Fibroblast of the aortic adventitia (primary cell): Measurements from ENCODE around the gene RBM10. TPM values are rescaled to one million over a fixed set of nuclear protein-coding genes. Genes with fewer than 3 reads are reported as not detected.
"Not testable (repeated sequence)": the region's sequence is repeated elsewhere in the genome, so short reads cannot be mapped to it uniquely, and the experiment has no call there.

Experiments used
- DNase-seq: peaks from one replicate; pipeline ENCODE4 v3.0.0-alpha.2; 2010; ENCODE audit warnings: low read depth
- H3K4me3 ChIP-seq: 2 replicates; pipeline ENCODE4 v1.5.1; 2011; ENCODE audit warnings: low read depth, mild to moderate bottlenecking, control low read depth, low read length, moderate library complexity
- CTCF ChIP-seq: IDR thresholded peaks from 2 replicates; pipeline ENCODE4 v1.5.1; 2011; ENCODE audit warnings: mild to moderate bottlenecking, low read length, control low read depth, inconsistent platforms; ENCODE audit not compliant: insufficient read depth
- total RNA-seq: library from RNA; depleted of rRNA; stranded (reverse); fragments of >200 nt; gene quantifications from 2 replicates; pipeline ENCODE4 v1.2.3, GENCODE V29; 2012; ENCODE audit warnings: low replicate concordance

RBM10 gene
- 22.7 and 37.9 TPM in 2 replicates for total RNA-seq

DNA sequence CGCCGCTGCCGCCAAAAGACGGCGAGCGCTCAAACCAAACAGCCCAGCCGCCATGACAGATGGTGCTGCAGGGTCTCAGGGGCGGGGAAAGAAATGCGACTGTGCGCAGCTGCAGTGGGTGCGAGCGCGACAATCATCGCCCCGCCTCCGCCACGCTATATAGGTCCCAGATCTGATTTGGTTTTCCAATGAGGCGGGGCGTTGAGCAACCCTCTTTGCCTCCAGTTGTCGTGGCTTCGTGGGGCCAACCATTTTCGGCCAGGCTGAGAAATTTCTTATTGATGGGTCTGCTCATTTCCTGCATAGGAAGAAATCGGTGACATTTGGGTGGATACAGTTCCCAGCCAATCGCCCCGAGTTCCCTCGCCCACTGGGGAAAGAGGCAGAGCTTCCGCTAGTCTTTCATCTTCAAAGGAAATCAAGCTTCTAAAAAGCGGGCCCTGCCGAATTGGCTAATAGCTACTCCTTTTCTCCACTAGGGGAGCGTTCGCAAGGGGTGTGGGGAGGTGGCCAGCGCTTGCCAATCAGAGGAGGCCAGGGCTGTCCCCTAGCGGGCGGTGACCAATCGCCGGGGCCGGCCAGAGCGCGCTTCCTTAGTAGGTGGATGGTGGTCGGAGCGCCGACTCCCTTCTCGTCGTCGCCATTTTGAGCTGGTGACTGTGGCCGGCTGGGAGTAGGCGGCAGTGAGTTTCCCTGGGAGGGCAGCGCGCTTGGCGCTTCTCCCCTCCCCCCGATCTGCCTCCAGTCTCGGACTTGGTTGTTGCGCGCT, at the start of gene RBM10, which contains the start of gene NDUFB11:
Gene RBM10, plus strand, starts transcription at position 596 of the 769 bp plus-strand sequence. CDS start 2,261 bp downstream, outside the sequence.
Gene NDUFB11, minus strand, starts transcription at position 77 of the 769 bp plus-strand sequence. Its CDS starts 23 bp downstream, at position 54.
- peak; percentile 67 for TF ChIP-seq CTCF
- DNase-seq, result peak; percentile 94
- peak within 1 kb of the TSS; percentile 80 for H3K4me3 ChIP-seq

DNA sequence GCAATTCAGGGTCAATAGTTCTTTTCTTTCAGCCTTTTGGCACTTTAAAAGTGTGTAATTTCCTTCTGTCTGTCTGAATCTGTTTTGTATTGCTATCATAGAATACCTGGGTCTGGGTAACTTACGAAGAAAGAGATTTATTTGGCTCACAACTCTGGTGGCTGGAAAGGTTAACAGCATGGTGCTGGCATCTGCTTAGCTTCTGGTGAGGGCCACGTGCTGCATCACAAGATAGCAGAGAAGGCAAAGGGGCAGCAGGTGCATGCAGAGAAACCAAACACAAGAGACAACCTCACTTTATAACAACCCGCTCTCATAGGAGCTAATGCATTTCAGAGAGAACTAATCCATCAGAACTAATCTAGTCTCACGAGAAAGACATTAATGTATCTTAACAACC, 48.0 kb upstream of the RBM10 start:
- no peak for DNase-seq
- H3K4me3 ChIP-seq, result no peak overlapping the region
- TF ChIP-seq CTCF, result no peak

- TF ChIP-seq CTCF, result no peak
- no peak overlapping the region for H3K4me3 ChIP-seq
- no peak for DNase-seq
Measured at GRCh38 chrX:47098338-47099094, 46.5 kb upstream of the RBM10 start.

DNA sequence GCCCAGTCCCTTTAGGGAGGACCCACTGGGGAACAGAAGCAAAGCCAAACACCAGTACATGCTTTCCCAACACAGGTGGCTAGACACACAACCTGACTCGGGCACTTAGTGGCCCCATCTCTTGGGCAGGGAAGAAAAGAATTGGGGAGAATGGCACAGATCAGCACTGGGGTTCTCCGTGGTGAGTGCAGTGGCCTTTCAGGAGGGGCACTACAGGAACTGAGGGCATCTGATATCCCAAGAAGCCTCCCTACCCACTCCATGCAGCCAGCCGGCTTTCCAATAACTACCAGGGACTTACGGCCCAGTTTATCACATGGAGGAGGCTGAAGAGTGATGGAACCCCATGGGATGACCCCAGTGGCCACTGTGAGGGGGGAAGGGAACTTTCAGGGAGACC, 43.8 kb upstream of the RBM10 start:
- no peak for TF ChIP-seq CTCF
- DNase-seq, result no peak
- no peak overlapping the region for H3K4me3 ChIP-seq

GRCh38 chrX:47110936-47111615, 33.9 kb upstream of the RBM10 start:
- H3K4me3 ChIP-seq, DNase-seq: not testable (repeated sequence)

- TF ChIP-seq CTCF, result no peak
- no peak overlapping the region for H3K4me3 ChIP-seq
- DNase-seq, result peak; percentile 29
Measured at GRCh38 chrX:47112316-47112954, 32.6 kb upstream of the RBM10 start.

GRCh38 chrX:47116551-47117110, 28.4 kb upstream of the RBM10 start:
- not testable (repeated sequence) for H3K4me3 ChIP-seq, DNase-seq

DNA sequence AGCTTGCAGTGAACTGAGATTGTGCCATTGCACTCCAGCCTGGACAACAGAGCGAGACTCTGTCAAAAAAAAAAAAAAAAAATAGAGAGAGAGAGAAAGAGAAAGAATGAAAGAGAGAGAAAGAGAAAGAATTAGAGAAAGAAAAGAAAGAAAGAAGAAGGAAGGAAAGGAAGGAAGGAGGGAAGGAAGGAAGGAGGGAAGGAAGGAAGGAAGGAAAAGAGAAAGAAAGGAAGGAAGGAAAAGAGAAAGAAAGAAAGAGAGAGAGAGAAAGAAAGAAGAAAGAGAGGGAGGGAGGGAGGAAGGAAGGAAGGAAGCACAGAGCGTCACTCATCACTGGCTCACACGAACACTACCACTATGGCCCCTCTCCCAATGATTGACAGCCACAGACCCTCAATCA, 20.6 kb upstream of the RBM10 start:
- DNase-seq, H3K4me3 ChIP-seq: not testable (repeated sequence)
